Peyer's patch (tissue), 4 donors: ENCODE measurements around the gene CDK11A.

Experiments
- CTCF ChIP-seq, 6 experiments: fragments of 450-650 bp in 4 of 6; fragments of 200-600 bp in 2 of 6; sonication (generic) in 1 of 6; IDR thresholded peaks; one replicate each; pipeline ENCODE4 v1.5.1; 2017 to 2019; ENCODE audit warnings: antibody characterized with exemption in 6 of 6, mild to moderate bottlenecking in 3 of 6, moderate library complexity in 1 of 6
- POLR2A ChIP-seq, 2 donors: fragments of 450-650 bp; IDR thresholded peaks; one replicate each; pipeline ENCODE4 v1.5.1; 2017; ENCODE audit warnings: antibody characterized with exemption in 2 of 2, mild to moderate bottlenecking in 2 of 2, moderate library complexity in 2 of 2

GRCh38 chr1:1684031-1684681 is 40.0 kb downstream of the CDK11A start:
- no peak for TF ChIP-seq CTCF (IDR thresholded peaks at IDR 0.05)
- TF ChIP-seq POLR2A (IDR thresholded peaks at IDR 0.05) = no peak
